Tibial artery (tissue), 4 donors: ENCODE results near the gene ANXA9.

Experiments used
- DNase-seq, 2 donors: peaks; one replicate each; pipeline ENCODE4 v3.0.0-alpha.2; 2019
- H3K27ac ChIP-seq, 2 donors: fragments of 200-600 bp; sonication (generic) in 1 of 2; 1 replicate in 1 of 2; 2 replicates in 1 of 2; pipeline ENCODE4 v1.5.1; 2018 to 2019; ENCODE audit warnings: mild to moderate bottlenecking in 1 of 2
- H3K27me3 ChIP-seq, 2 donors: fragments of 200-600 bp; sonication (generic) in 1 of 2; one replicate each; pipeline versions ENCODE4 v1.5.1 to v1.6.0; 2016 to 2019
- H3K36me3 ChIP-seq, 3 donors: fragments of 200-600 bp; sonication (generic) in 2 of 3; one replicate each; pipeline ENCODE4 v1.5.1; 2016 to 2019; ENCODE audit warnings: mild to moderate bottlenecking in 2 of 3
- H3K4me1 ChIP-seq, 4 donors: fragments of 200-600 bp; sonication (generic) in 2 of 4; 1 replicate in 3 of 4; 2 replicates in 1 of 4; pipeline ENCODE4 v1.5.1; 2016 to 2019
- H3K4me3 ChIP-seq, 2 donors: fragments of 200-600 bp; sonication (generic) in 1 of 2; 1 replicate in 1 of 2; 2 replicates in 1 of 2; pipeline ENCODE4 v1.5.1; 2018 to 2019; ENCODE audit warnings: mild to moderate bottlenecking in 2 of 2
- H3K9me3 ChIP-seq, 3 donors: fragments of 200-600 bp; sonication (generic) in 1 of 3; one replicate each; pipeline ENCODE4 v1.5.1; 2016 to 2019
- CTCF ChIP-seq, 2 experiments: fragments of 200-600 bp in 1 of 2; fragments of 450-650 bp in 1 of 2; IDR thresholded peaks; one replicate each; pipeline ENCODE4 v1.5.1; 2017 to 2019; ENCODE audit warnings: antibody characterized with exemption in 2 of 2, mild to moderate bottlenecking in 1 of 2, moderate library complexity in 1 of 2
- intact Hi-C: fragments of 100-400 bp; cut with DNase I; formaldehyde crosslinking; loops from one replicate; pipeline ENCODE4 v1.15.0; 2023; ENCODE audit warnings: low total_unique reads

ANXA9 gene

GRCh38 chr1:150971583-150972416 lies 10.3 kb upstream of the ANXA9 start:
- TF ChIP-seq CTCF (IDR thresholded peaks at IDR 0.05) = no peak
- intact Hi-C loops = loop anchor here (10.0 kb wide), 2 partner anchors 337 to 407 kb away; no protein-coding TSS in a partner anchor
- DNase-seq = no peak
- peak overlapping the region; percentile 98 for H3K27ac ChIP-seq
- H3K4me1 ChIP-seq = peaks cover 0 to 57% (median 50%) of the 10 kb centered on the region in 4 donors
- peak overlapping the region; percentile 78 to 81 for H3K4me3 ChIP-seq
- no peaks in the 10 kb centered on the region for H3K27me3 ChIP-seq
- H3K9me3 ChIP-seq = no peaks in the 10 kb centered on the region
- peaks cover 20 to 22% (median 21%) of the 10 kb centered on the region in 3 donors for H3K36me3 ChIP-seq

- TF ChIP-seq CTCF (IDR thresholded peaks at IDR 0.05) = no peak
- intact Hi-C loops = loop anchor here (10.0 kb wide), 2 partner anchors 338 to 408 kb away; no protein-coding TSS in a partner anchor
- no peak for DNase-seq
- H3K4me3 ChIP-seq = peak overlapping the region; percentile 78 to 81
- peaks cover 13 to 15% (median 14%) of the 10 kb centered on the region in 3 donors for H3K36me3 ChIP-seq
- H3K9me3 ChIP-seq = no peaks in the 10 kb centered on the region
- no peaks in the 10 kb centered on the region for H3K27me3 ChIP-seq
- peaks cover 0 to 63% (median 57%) of the 10 kb centered on the region in 4 donors for H3K4me1 ChIP-seq
- peak overlapping the region; percentile 98 for H3K27ac ChIP-seq
Measured at GRCh38 chr1:150972417-150972940, 9.6 kb upstream of the ANXA9 start.

GRCh38 chr1:150973258-150973835 lies 8.7 kb upstream of the ANXA9 start:
- peak overlapping the region; percentile 78 to 81 for H3K4me3 ChIP-seq
- H3K36me3 ChIP-seq = peaks cover 4 to 6% (median 5%) of the 10 kb centered on the region in 3 donors
- no peaks in the 10 kb centered on the region for H3K27me3 ChIP-seq
- intact Hi-C loops = loop anchor here (10.0 kb wide), 2 partner anchors 339 to 409 kb away; no protein-coding TSS in a partner anchor
- no peaks in the 10 kb centered on the region for H3K9me3 ChIP-seq
- H3K4me1 ChIP-seq = peaks cover 0 to 72% (median 66%) of the 10 kb centered on the region in 4 donors
- no peak for DNase-seq
- peak overlapping the region; percentile 98 for H3K27ac ChIP-seq
- no peak for TF ChIP-seq CTCF (IDR thresholded peaks at IDR 0.05)

GRCh38 chr1:150973836-150974579 lies 8.1 kb upstream of the ANXA9 start:
- Histone ChIP-seq H3K4me1 (peaks cover 0 to 78% (median 68%) of the 10 kb centered on the region in 4 donors), H3K27ac (peak overlapping the region; percentile 98), H3K4me3 (peak overlapping the region; percentile 78 to 81), H3K9me3 (no peaks in the 10 kb centered on the region), H3K27me3 (no peaks in the 10 kb centered on the region), H3K36me3 (no peaks in the 10 kb centered on the region)
- DNase-seq = peak; percentile 29 to 74
- no peak for TF ChIP-seq CTCF (IDR thresholded peaks at IDR 0.05)
- intact Hi-C loops = loop anchor here (10.0 kb wide), 2 partner anchors 339 to 409 kb away; no protein-coding TSS in a partner anchor
